ENCODE data around the gene GTF2IRD1.
"Not testable (repeated sequence)": the region's sequence is repeated elsewhere in the genome, so short reads cannot be mapped to it uniquely, and the experiment has no call there.

GTF2IRD1 gene

DNA sequence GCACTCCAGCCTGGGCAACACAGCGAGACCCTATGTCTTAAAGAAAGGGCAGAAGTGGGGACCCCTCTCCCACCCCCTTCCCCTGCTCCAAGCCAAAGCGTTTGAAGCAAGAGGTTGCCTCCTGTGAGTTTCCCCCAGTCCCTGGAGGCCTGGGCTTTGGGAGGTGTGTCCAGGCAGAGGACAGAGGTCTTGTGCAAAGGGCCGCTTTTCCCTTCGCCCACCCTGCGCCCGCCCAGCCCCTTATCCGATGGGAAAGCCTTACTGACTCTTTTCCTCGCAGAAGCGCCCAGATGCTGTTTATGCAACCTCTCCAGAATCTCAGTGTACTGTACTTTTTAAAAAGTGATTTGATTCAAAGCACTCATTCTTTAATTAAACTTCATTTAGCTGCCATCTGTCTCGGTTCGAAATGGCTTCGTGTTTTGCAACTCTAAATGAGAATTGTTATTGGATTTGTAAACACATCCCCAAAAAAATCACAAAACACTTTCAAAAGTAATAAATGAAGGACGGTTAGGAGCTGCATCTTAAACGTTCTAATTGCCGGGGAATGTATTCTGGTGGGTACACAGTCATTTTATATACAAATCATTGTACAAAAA is 153.3 kb downstream of the GTF2IRD1 start:
- no peak for DNase-seq

- DNase-seq, result no peak
These were observed 158.5 kb downstream of the GTF2IRD1 start for GRCh38 chr7:74612015-74612829.

DNA sequence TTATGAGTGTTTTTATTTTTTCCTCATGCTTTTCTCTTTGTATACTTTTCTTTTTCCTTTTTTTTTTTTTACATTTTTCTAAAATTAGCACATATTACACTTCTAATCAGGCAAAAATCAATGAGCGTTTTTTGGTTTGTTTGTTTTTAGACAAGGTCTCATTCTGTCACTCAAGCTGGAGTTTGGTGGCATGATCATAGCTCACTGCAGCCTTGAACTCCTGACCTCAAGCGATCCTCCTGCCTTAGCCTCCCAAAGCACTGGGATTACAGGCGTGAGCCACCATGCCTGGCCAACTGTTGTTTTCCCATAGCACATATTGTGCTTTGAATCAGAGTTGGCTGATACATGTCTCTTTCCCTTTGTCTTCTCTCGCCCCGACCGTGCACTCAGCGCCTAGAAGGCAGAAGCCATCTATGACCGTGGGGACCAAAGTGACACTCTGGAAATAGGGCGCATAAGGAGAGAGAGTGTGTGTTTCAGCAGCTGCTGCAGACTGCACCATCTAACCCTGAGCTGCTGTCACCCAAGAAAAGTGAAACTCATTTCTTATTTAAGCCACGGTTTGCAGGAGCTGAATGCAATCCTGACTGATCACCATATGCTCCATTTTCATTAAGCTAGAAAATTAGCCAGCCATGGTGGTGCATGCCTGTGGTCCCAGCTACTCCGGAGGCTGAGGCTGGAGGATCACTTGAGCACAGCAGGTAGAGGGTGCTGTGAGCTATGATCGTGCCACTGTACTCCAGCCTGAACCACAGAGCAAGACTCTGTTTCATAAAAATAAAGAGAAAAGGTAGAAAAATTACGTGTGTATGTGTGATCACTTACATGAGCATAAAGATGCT is 162.5 kb downstream of the GTF2IRD1 start:
- DNase-seq, result no peak

DNA sequence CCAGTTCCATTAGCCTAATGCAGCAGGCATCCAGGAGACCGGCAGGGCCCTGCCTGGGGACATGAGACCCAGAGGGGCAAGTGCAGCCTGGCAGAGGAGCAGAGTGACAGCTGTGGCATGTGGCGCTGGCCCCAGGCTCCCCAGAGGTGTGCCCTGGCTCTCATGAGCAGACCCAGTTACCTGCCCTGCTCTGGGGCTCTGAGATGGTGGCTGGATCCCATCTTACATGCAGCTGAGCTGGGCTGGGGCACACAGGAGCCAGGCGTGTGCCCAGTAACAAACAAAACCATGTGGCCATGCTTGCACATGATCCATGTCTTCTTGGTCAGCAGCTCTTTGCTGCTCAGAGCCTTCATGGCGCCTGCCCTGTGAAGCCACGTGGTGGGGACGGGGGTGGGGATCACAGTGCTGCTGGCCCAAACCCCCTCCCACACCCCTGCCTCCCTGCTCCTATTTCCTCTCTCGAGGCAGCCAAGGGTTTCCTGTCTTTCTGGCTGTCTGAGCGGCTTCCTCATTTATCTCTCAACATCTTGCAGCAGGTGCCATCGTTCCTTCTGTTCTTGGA is 163.6 kb downstream of the GTF2IRD1 start:
- DNase-seq, result no peak

GRCh38 chr7:74619235-74619860 is 165.6 kb downstream of the GTF2IRD1 start:
- DNase-seq, result no peak

DNA sequence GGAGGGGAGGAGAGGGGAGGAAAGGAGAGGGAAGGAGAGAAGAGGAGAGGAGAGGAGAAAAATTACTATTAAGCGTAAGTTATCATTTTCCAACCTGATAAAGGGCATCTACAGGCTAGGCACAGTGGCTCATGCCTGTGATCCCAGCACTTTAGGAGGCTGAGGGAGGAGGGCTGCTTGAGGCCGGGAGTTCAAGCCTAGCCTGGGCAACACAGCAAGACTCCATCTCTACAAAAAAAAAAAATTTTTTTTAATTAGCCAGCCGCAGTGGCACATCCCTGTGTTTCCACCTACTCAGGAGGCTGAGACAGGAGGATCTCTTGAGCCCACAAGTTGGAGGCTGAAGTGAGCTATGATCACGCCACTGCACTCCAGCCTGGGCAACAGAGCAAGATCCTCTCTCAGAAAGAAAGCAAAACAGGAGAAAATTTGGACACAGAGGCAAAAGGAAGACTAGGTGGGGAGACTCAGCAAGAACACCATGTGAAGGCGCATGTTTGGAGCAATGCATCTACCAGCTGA is 168.6 kb downstream of the GTF2IRD1 start:
- no peak for DNase-seq

DNA sequence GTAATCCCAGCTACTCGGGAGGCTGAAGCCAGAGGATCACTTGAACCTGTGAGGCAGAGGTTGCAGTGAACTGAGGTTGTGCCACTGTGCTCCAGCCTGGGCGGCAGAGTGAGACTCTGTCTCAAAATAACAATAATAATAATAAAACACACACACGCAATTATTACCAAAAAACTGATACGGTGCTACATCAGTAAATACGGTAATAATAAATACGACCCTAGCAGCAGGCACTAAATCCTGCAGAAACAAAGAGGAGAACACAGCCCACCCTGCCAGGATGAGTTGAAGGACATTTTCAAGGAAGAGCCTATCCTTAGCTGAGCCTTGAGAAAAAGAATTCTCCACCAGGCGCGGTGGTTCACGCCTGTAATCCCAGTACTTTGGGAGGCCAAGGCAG is 169.4 kb downstream of the GTF2IRD1 start:
- DNase-seq, result no peak

GRCh38 chr7:74625446-74625845 is 171.7 kb downstream of the GTF2IRD1 start:
- DNase-seq, result peak; percentile 31

DNA sequence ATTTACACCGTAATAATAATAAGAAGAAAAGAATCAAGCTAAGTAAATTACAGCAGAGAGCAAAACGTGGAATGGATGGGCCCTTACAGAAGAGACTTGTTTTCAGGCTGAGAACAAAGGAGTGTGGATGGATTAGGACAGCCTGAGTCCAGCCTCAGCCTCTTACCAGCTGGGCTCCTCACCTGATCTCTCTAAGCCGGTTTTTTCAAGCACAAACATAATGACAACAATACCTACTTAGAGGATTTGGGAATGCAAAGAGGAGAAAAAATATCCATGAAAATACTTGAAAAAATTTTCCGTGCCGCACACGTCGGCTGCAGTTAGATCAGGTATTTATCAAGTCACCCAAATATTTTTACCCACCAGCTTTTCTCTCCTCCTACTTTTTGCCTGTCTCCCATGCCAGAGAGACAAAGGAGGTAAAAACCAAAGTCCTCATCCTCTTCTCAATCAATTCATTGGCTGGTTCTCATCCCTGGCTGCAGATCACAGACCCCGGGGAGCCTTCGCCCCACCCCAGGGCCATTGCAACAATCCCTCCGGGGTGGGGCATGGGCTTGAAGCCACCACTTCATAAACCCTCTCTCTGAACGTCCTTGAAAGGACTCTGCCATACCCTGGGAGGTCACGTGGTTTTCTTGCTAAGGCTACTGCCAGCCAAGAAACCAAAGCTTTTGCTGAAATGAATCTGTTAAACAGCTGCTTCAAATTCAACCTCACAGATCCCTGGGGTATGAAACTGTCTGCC is 174.1 kb downstream of the GTF2IRD1 start:
- DNase-seq, result no peak

GRCh38 chr7:74632505-74632904 is 178.8 kb downstream of the GTF2IRD1 start:
- no peak for DNase-seq

- DNase-seq, result no peak
These were observed 179.8 kb downstream of the GTF2IRD1 start for GRCh38 chr7:74633451-74633921.

DNA sequence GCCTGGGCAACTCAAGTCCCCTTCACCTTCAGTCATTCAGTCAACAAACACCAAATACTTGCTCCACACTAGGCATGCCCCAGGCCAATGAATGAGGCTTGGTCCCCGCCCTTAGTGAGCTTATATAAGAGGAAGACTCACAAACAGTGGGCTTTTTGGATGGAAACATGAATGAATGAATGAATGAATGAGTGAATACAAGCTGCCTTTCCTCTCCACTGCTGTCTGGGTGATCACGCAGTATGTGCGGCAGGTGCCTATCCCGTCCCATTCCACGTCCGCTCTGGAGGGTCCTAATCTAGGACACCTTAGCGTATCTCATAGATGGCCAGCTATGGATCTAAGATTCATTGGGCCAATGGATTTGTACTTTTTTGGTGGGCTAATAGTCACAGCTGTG is 184.0 kb downstream of the GTF2IRD1 start:
- DNase-seq, result no peak

DNA sequence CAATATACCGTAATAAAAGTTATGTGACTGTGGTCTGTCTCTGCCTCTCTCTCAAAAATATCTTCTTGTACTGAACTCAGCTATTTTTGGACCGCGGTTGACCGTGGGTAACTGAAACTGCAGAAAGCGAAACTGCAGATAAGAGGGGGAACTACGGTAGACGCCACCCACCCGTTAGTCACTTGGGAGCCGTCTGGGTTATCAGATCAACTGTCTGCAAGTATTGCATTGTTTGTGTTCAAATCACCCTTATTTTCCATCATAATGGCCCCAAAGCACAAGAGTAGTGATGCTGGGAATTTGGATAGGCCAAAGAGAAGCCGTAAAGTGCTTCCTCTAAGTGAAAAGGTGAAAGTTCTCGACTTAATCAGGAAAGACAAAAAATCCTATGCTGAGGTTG is 196.3 kb downstream of the GTF2IRD1 start:
- peak; percentile 82 for DNase-seq

DNA sequence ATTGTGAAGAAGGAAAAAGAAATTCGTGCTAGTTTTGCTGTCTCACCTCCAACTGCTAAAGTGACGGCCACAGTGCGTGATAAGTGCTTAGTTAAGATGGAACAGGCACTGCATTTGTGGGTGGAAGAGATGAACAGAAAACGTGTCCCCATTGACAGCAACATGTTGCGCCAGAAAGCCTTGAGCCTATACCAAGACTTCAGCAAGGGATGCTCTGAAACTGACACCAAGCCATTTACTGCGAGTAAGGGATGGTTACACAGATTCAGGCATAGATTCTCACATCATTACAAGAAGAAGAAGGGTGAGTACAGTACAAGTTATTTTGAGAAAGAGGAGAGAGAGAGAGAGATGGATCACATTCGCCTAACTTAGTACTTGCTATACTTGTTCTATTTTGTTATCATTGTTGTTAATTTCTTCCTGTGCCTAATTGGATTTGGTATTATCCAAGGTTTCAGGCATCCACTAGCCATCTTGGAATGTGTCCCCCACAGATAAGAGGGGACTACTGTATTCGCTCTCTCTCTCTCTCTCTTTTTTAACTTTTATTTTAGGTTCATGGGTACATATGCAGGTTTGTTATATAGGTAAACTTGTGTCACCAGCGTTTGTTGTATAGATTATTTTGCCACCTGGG is 196.9 kb downstream of the GTF2IRD1 start:
- DNase-seq, result not testable (repeated sequence)

DNA sequence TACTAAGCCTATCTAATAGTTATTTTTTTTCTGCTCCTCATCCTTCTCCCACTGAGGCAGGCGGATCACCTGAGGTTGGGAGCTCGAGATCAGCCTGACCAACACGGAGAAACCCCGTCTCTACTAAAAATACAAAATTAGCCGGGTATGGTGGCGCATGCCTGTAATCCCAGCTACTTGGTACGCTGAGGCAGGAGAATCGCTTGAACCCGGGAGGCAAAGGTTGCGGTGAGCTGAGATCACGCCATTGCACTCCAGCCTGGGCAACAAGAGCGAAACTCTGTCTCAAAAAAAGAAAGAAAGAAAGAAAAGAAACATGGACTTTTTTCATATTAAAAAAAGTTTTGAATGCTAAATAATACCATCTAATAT is 197.4 kb downstream of the GTF2IRD1 start:
- not testable (repeated sequence) for DNase-seq
